Midbrain (tissue), 1 donor: ENCODE measurements around the gene ARHGDIB.

Source experiments
- DNase-seq: peaks from one replicate; lab custom pipeline; 2025; lab: John Stamatoyannopoulos, UW

ARHGDIB gene

GRCh38 chr12:14982991-14983390 lies 21.6 kb upstream of the ARHGDIB start:
- no peak for DNase-seq

GRCh38 chr12:14982562-14982961 lies 21.2 kb upstream of the ARHGDIB start:
- no peak for DNase-seq

GRCh38 chr12:14981049-14981448 lies 19.6 kb upstream of the ARHGDIB start:
- no peak for DNase-seq

- no peak for DNase-seq
Measured at GRCh38 chr12:14979468-14979867, 18.1 kb upstream of the ARHGDIB start.

GRCh38 chr12:14976658-14977057 lies 15.3 kb upstream of the ARHGDIB start:
- DNase-seq: no peak

- no peak for DNase-seq
Measured at GRCh38 chr12:14975457-14975856, 14.1 kb upstream of the ARHGDIB start.

GRCh38 chr12:14974633-14975032 lies 13.2 kb upstream of the ARHGDIB start:
- no peak for DNase-seq

GRCh38 chr12:14972816-14973215 lies 11.4 kb upstream of the ARHGDIB start, which contains the start of gene PDE6H:
PDE6H (plus strand) TSS chr12:14973042; CDS start chr12:14978013, 4,971 bp downstream.
- DNase-seq: no peak

- no peak for DNase-seq
Measured at GRCh38 chr12:14970473-14970872, 9.1 kb upstream of the ARHGDIB start.

- DNase-seq: no peak
Measured at GRCh38 chr12:14968478-14968877, 7.1 kb upstream of the ARHGDIB start.

- no peak for DNase-seq
Measured at GRCh38 chr12:14965221-14965620, 3.8 kb upstream of the ARHGDIB start.

- no peak for DNase-seq
Measured at GRCh38 chr12:14964406-14964805, 3.0 kb upstream of the ARHGDIB start.

GRCh38 chr12:14963520-14963919 lies 2.1 kb upstream of the ARHGDIB start:
- DNase-seq: no peak

- DNase-seq: no peak
Measured at GRCh38 chr12:14962797-14963196, 1.4 kb upstream of the ARHGDIB start.

- no peak for DNase-seq
Measured at GRCh38 chr12:14962153-14962539, 745 bp upstream of the ARHGDIB start.

- no peak for DNase-seq
Measured at GRCh38 chr12:14960548-14961465, 594 bp downstream of the ARHGDIB start.

- no peak for DNase-seq
Measured at GRCh38 chr12:14959916-14960496, 1.4 kb downstream of the ARHGDIB start.

- DNase-seq: no peak
Measured at GRCh38 chr12:14959463-14959862, 1.9 kb downstream of the ARHGDIB start.

GRCh38 chr12:14959126-14959440 lies 2.3 kb downstream of the ARHGDIB start:
- DNase-seq: no peak

GRCh38 chr12:14958361-14959125 lies 2.9 kb downstream of the ARHGDIB start:
- no peak for DNase-seq

GRCh38 chr12:14957551-14958168 lies 3.7 kb downstream of the ARHGDIB start:
- DNase-seq: no peak

- no peak for DNase-seq
Measured at GRCh38 chr12:14956905-14957304, 4.5 kb downstream of the ARHGDIB start.
